K562 (cell line): ENCODE data around the gene COL4A5. TPM values are rescaled to one million over a fixed set of nuclear protein-coding genes. Genes with fewer than 3 reads are reported as not detected.

Source experiments
- ATAC-seq: fragments of 200-7000 bp; cut with Tn5 transposase; 3 replicates; pipeline ENCODE4 v1.9.1; 2020; ENCODE audit warnings: moderate library complexity
- BruUV-seq: library from RNA; stranded (reverse); fragments of 400-500 nt; replicated peaks from 2 replicates; lab custom pipeline; 2021; lab: Mats Ljungman, UMichigan
- CTCF ChIA-PET: fragments of 300-600 bp; formaldehyde crosslinking; extraction: SDS; loops from one replicate; lab custom pipeline; 2021; ENCODE audit warnings: low intra/inter-chr PET ratio; lab: Yijun Ruan, JAX
- POLR2A ChIA-PET: fragments of 300-600, 350-650 bp; sonication (Branson Sonifier 250); formaldehyde crosslinking; extraction: SDS; loops from one replicate; lab custom pipeline; 2021; ENCODE audit warnings: antibody characterized with exemption, inconsistent platforms; lab: Yijun Ruan, JAX
- DNase-seq, 4 experiments: peaks; one replicate each; pipeline versions ENCODE4 v3.0.0 to v3.0.0-alpha.2; 2011 to 2018; ENCODE audit warnings: low spot score in 3 of 4, mixed read lengths in 3 of 4; ENCODE audit errors: extremely low read depth in 1 of 4
- FAIRE-seq: peaks from 2 replicates; lab custom pipeline; 2011; peaks lifted over from hg19 to GRCh38; lab: Jason Lieb, UNC
- H2AFZ ChIP-seq: 2 replicates; pipeline ENCODE4 v1.6.0; 2011; ENCODE audit warnings: low read depth, low read length, control low read depth, inconsistent platforms
- H3K27ac ChIP-seq: fragments of 200-600 bp; 3 replicates; pipeline ENCODE4 v1.8.0; 2011; ENCODE audit warnings: low read depth, mild to moderate bottlenecking, control low read depth, inconsistent platforms, low read length, moderate library complexity, mixed read lengths; ENCODE audit errors: extremely low read depth
- H3K27me3 ChIP-seq, 2 experiments: fragments of 300-600 bp in 1 of 2; 2 replicates in 1 of 2; 3 replicates in 1 of 2; pipeline versions ENCODE4 v1.6.0 to v1.8.0; 2011; ENCODE audit warnings: inconsistent platforms in 2 of 2, low read length in 2 of 2, mild to moderate bottlenecking in 1 of 2, mixed read lengths in 1 of 2, moderate library complexity in 1 of 2; ENCODE audit not compliant: control insufficient read depth in 2 of 2, insufficient read depth in 2 of 2
- H3K36me3 ChIP-seq: fragments of 300-600 bp; 3 replicates; pipeline ENCODE4 v1.8.0; 2011; ENCODE audit warnings: mild to moderate bottlenecking, low read length, inconsistent platforms; ENCODE audit not compliant: control insufficient read depth, insufficient read depth
- H3K4me1 ChIP-seq, 2 experiments: fragments of 200-600 bp in 1 of 2; replicated peaks in 1 of 2; 2 replicates in 1 of 2; 3 replicates in 1 of 2; pipeline versions ENCODE4 v1.5.1 to v1.8.0; 2011; ENCODE audit warnings: inconsistent platforms in 2 of 2, low read length in 2 of 2, mild to moderate bottlenecking in 1 of 2, mixed read lengths in 1 of 2, moderate library complexity in 1 of 2; ENCODE audit not compliant: control insufficient read depth in 2 of 2, insufficient read depth in 2 of 2
- H3K4me2 ChIP-seq: 2 replicates; pipeline ENCODE4 v1.6.1; 2011; ENCODE audit warnings: low read length, control low read depth, inconsistent platforms, mixed read lengths; ENCODE audit not compliant: insufficient read depth
- H3K4me3 ChIP-seq: fragments of 200-600 bp; sonication (generic), shearing (Covaris generic); 2 replicates; pipeline ENCODE4 v1.5.1; 2016; ENCODE audit warnings: control low read depth, inconsistent platforms
- H3K79me2 ChIP-seq: fragments of 200-600 bp; 3 replicates; pipeline ENCODE4 v1.8.0; 2011; ENCODE audit warnings: low read length, inconsistent platforms; ENCODE audit not compliant: control insufficient read depth, insufficient read depth
- H3K9ac ChIP-seq, 2 experiments: 2 replicates each; pipeline versions ENCODE4 v1.6.0 to v1.6.1; 2011; ENCODE audit warnings: low read depth in 2 of 2, low read length in 2 of 2, control low read depth in 1 of 2, inconsistent platforms in 1 of 2, mild to moderate bottlenecking in 1 of 2, mixed read lengths in 1 of 2; ENCODE audit not compliant: insufficient read depth in 1 of 2
- H3K9me1 ChIP-seq: one replicate; pipeline ENCODE4 v1.6.0; 2011; ENCODE audit warnings: inconsistent platforms, mild to moderate bottlenecking, low read length, moderate library complexity; ENCODE audit not compliant: control insufficient read depth, insufficient read depth
- H3K9me3 ChIP-seq: replicated peaks from 2 replicates; pipeline ENCODE4 v1.5.1; 2011; ENCODE audit warnings: low read depth, low read length, inconsistent platforms; ENCODE audit not compliant: control insufficient read depth, insufficient read depth
- H4K20me1 ChIP-seq: replicated peaks from 2 replicates; pipeline ENCODE4 v1.6.1; 2011; ENCODE audit warnings: low read length, inconsistent platforms, mixed read lengths; ENCODE audit not compliant: control insufficient read depth, insufficient read depth
- ATF3 ChIP-seq, 2 experiments: fragments of 450-650 bp in 1 of 2; sonication (generic) in 1 of 2; formaldehyde crosslinking in 1 of 2; IDR thresholded peaks in 1 of 2; conservative IDR thresholded peaks in 1 of 2; 2 replicates each; pipeline versions ENCODE4 v1.6.1 to v1.8.1; 2016 to 2023; ENCODE audit warnings: mild to moderate bottlenecking in 2 of 2, moderate library complexity in 2 of 2, inconsistent platforms in 1 of 2, missing genetic modification reagents in 1 of 2
- BRF1 ChIP-seq: IDR thresholded peaks from 3 replicates; pipeline ENCODE4 v1.6.1; 2011; ENCODE audit warnings: borderline replicate concordance, mild to moderate bottlenecking; ENCODE audit not compliant: insufficient read length; ENCODE audit errors: extremely low read depth
- C11orf30 ChIP-seq: fragments of 450-650 bp; IDR thresholded peaks from 2 replicates; pipeline ENCODE4 v1.6.1; 2016; ENCODE audit warnings: low read depth, mild to moderate bottlenecking
- DEAF1 ChIP-seq: fragments of 450-650 bp; formaldehyde crosslinking; IDR thresholded peaks from 2 replicates; pipeline ENCODE4 v1.4.0; 2020; ENCODE audit warnings: mild to moderate bottlenecking, moderate library complexity
- ETS2 ChIP-seq: IDR thresholded peaks from 2 replicates; pipeline ENCODE4 v1.6.1; 2016; ENCODE audit warnings: borderline replicate concordance, missing genetic modification characterization, mild to moderate bottlenecking, moderate library complexity, missing compliant biosample characterization; ENCODE audit not compliant: poor library complexity, severe bottlenecking
- NR4A1 ChIP-seq, 2 experiments: fragments of 250-450 bp in 1 of 2; fragments of 450-650 bp in 1 of 2; sonication (Bioruptor Pico) in 1 of 2; IDR thresholded peaks; 2 replicates each; pipeline versions ENCODE4 v1.4.0 to v1.6.1; 2016 to 2020; ENCODE audit warnings: mild to moderate bottlenecking in 2 of 2, missing compliant biosample characterization in 1 of 2, missing genetic modification characterization in 1 of 2, moderate library complexity in 1 of 2
- SLC30A9 ChIP-seq: fragments of 250-450 bp; sonication (Bioruptor Pico); IDR thresholded peaks from 2 replicates; pipeline ENCODE4 v1.8.0; 2022; ENCODE audit warnings: mild to moderate bottlenecking, moderate library complexity
- SMAD3 ChIP-seq: fragments of 450-650 bp; formaldehyde crosslinking; conservative IDR thresholded peaks from 2 replicates; pipeline ENCODE4 v1.4.0; 2020; ENCODE audit warnings: mild to moderate bottlenecking
- U2AF2 ChIP-seq: fragments of 200-400 bp; formaldehyde crosslinking; optimal IDR thresholded peaks from 2 replicates; pipeline ENCODE3; 2017; ENCODE audit warnings: low read depth, mild to moderate bottlenecking, low read length
- ZNF133 ChIP-seq: fragments of 250-450 bp; sonication (Bioruptor Pico); IDR thresholded peaks from 2 replicates; pipeline ENCODE4 v1.4.0; 2020; ENCODE audit warnings: mild to moderate bottlenecking
- ZNF766 ChIP-seq: fragments of 200-800 bp; sonication (Bioruptor generic); conservative IDR thresholded peaks from 2 replicates; pipeline ENCODE4 v1.6.1; 2016; ENCODE audit warnings: missing genetic modification characterization, missing compliant biosample characterization
- WGBS: fragments of 100-300 bp; shearing (Covaris generic); methylation state at CpG from one replicate; pipeline ENCODE4 v1.1.6; 2016; ENCODE audit warnings: low coverage, mixed read lengths; ENCODE audit not compliant: insufficient coverage; ENCODE audit errors: missing lambda C conversion rate; 5-methylcytosine and 5-hydroxymethylcytosine counted together
- in situ Hi-C: fragments of 300-500 bp; cut with MboI; formaldehyde crosslinking; loops from 4 replicates; pipeline ENCODE4 v1.15.0; 2018; ENCODE audit warnings: inconsistent platforms, mixed read lengths
- intact Hi-C: fragments of 100-400 bp; cut with micrococcal nuclease; formaldehyde crosslinking; loops from 2 replicates; pipeline ENCODE4 v1.14.2; 2022
- polyA plus RNA-seq, 8 experiments: library from polyadenylated mRNA; depleted of rRNA in 4 of 8; stranded (reverse) in 5 of 8; unstranded in 3 of 8; fragments of >200 nt; fragmentation: Nextera tagmentation in 2 of 8; fragmentation: Illumina TruSeq in 1 of 8; extraction: Ambion mirVana in 2 of 8; extraction: Trizol in 1 of 8; gene quantifications; 2 replicates each; pipeline versions ENCODE4 v1.2.1 to v1.2.3, GENCODE V29; 2011 to 2014; ENCODE audit warnings: inconsistent platforms in 1 of 8, missing spikeins in 1 of 8
- total RNA-seq, 7 experiments: library from RNA; depleted of rRNA in 6 of 7; stranded (reverse); fragments of >200 nt in 6 of 7; fragmentation: Illumina TruSeq in 2 of 7; extraction: Trizol in 2 of 7; gene quantifications; 2 replicates each; pipeline versions ENCODE4 v1.2.1 to v1.2.3, GENCODE V29; 2011 to 2021; ENCODE audit warnings: low replicate concordance in 1 of 7

COL4A5 gene
- total and polyA plus RNA-seq, 9 of the 15 experiments (the other 6 are each of a cell fraction or from before 2014, with no cell fraction given), result 0.66 to 2.5 (median 1.8) TPM

- CTCF ChIA-PET, result no interaction called here
- H3K4me2 ChIP-seq, result no peak overlapping the region
- in situ Hi-C loops, result no loop called here
These were observed 43.3 kb upstream of the COL4A5 start for GRCh38 chrX:108396188-108396891.

GRCh38 chrX:108396986-108397385 lies 42.7 kb upstream of the COL4A5 start:
- no peaks in the 10 kb centered on the region for H3K9me3 ChIP-seq
- no TSS peak for BruUV-seq
- DNase-seq (no peak), FAIRE-seq (no peak), ATAC-seq (no peak)
- H3K27me3 ChIP-seq, result no peaks in the 10 kb centered on the region
- H3K9ac ChIP-seq, result no peak overlapping the region
- in situ Hi-C loops (no loop called here), intact Hi-C loops (no loop called here)
- H3K4me3 ChIP-seq, result no peak overlapping the region
- no peak overlapping the region for H2AFZ ChIP-seq
- no peak overlapping the region for H3K27ac ChIP-seq
- no peak overlapping the region for H3K4me2 ChIP-seq
- H3K36me3 ChIP-seq, result no peaks in the 10 kb centered on the region
- ChIA-PET CTCF (no interaction called here), POLR2A (no interaction called here)
- H3K4me1 ChIP-seq, result no peaks in the 10 kb centered on the region
- H3K79me2 ChIP-seq, result no peaks in the 10 kb centered on the region
- H4K20me1 ChIP-seq, result no peaks in the 10 kb centered on the region
- H3K9me1 ChIP-seq, result no peaks in the 10 kb centered on the region
- WGBS, result 0% methylated on average over 1 of the region's 1 CpG
- TF ChIP-seq NR4A1 (CRISPR knock-in tag; IDR thresholded peaks at IDR 0.05), result no peak
- no peak for TF ChIP-seq NR4A1 (tag; IDR thresholded peaks at IDR 0.05)
- no peak for TF ChIP-seq ZNF766 (CRISPR knock-in tag)
- no peak for TF ChIP-seq C11orf30
- no peak for TF ChIP-seq ETS2 (tag)
- TF ChIP-seq U2AF2, result no peak
- TF ChIP-seq SMAD3 (CRISPR knock-in tag), result no peak
- no peak for TF ChIP-seq ZNF133 (CRISPR knock-in tag)
- no peak for TF ChIP-seq DEAF1 (CRISPR knock-in tag)
- TF ChIP-seq BRF1, result no peak

More at GRCh38 chrX:108396188-108396891, 43.3 kb upstream of the COL4A5 start:
- H3K27ac ChIP-seq, result no peak overlapping the region
- intact Hi-C loops, result no loop called here
- no peaks in the 10 kb centered on the region for H3K79me2 ChIP-seq
- H3K27me3 ChIP-seq, result no peaks in the 10 kb centered on the region
- no peaks in the 10 kb centered on the region for H3K9me3 ChIP-seq
- no peaks in the 10 kb centered on the region for H3K4me1 ChIP-seq
- WGBS, result 0% methylated on average over 6 of the region's 6 CpGs
- H2AFZ ChIP-seq, result no peak overlapping the region
- H3K4me3 ChIP-seq, result no peak overlapping the region
- no peak overlapping the region for H3K9ac ChIP-seq
- no peak for FAIRE-seq
- DNase-seq, result no peak
- no TSS peak for BruUV-seq
- no peaks in the 10 kb centered on the region for H4K20me1 ChIP-seq
- ATAC-seq, result no peak
- POLR2A ChIA-PET, result no interaction called here
- no peaks in the 10 kb centered on the region for H3K9me1 ChIP-seq
- H3K36me3 ChIP-seq, result no peaks in the 10 kb centered on the region
- TF ChIP-seq ATF3 (IDR thresholded peaks at IDR 0.05) (peak; percentile 29), ATF3 (CRISPR knock-in tag; conservative IDR thresholded peaks at IDR 0.05) (no peak), SLC30A9 (no peak)
